ENCODE measurements around the gene TOPAZ1. TPM values are rescaled to one million over a fixed set of nuclear protein-coding genes. Genes with fewer than 3 reads are reported as not detected.

TOPAZ1 gene
- total RNA-seq, 1 experiment from 2014 or later = not detected

DNA sequence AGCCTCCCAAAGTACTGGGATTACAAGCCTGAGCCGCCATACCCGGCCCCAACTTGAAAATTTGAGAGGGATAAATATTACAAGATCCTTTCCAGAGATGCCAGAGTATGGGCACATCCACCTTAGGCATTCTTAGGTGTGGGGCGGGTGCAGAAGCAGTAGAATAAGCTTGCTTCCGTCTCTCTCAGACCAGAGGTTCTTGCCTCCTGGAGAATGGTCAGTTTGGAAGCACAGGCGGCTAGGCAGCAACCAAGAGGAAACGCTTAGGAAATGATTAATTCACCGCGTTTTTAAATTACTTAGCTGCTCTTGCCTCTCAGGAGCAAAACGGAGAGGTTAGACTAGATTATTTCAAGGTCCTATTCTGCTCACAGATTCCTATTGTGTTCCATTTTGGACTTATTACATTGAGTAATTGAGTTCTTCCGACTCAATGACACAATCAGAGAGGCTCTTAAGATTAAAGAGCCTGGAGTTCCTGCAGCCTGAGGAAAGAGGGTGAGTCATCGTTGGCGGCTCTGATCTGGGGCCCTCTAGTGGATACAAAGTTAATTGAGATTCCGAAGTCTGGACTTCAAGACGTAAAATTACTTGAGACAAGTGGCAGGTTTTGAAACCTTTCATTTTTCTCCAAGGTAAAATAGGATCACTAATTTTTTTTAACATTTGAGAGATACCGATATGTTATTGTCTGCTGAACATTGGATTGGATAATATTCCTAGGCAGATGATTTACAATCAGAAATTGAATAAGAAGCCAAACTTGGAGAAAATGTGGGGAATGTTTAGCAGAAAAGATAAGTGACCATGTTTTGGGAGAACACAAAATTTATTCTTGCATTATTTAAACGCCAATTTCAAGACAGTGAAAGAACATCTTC, 5.8 kb upstream of the TOPAZ1 start:
- DNase-seq = peak; percentile 71
- no peaks in the 10 kb centered on the region for H3K36me3 Mint-ChIP-seq (ENCODE audit: insufficient read depth in 1 of 3, low read depth in 3 of 3)
- H3K4me3 Mint-ChIP-seq = no peak overlapping the region
- H3K9me3 Mint-ChIP-seq = no peaks in the 10 kb centered on the region
- H3K9ac ChIP-seq (ENCODE audit: extremely low read depth, insufficient read length, low read length) = no peak overlapping the region
- no peak overlapping the region for H3K14ac ChIP-seq (ENCODE audit: insufficient read depth, low read length)
- 0 out of 2 replicates have a peak, but pooled peaks cover 3% of the 10 kb centered on the region for H3K27me3 Mint-ChIP-seq (ENCODE audit: low read depth)
- no peak overlapping the region for H4K5ac ChIP-seq (ENCODE audit: insufficient read length, low read depth, low read length)
- H3K79me1 ChIP-seq (ENCODE audit: insufficient read depth, low read depth, low read length, poor library complexity, severe bottlenecking) = no peaks in the 10 kb centered on the region
- H2AFZ ChIP-seq (ENCODE audit: low read length) = peak overlapping the region; percentile 94
- H3K4me2 ChIP-seq (ENCODE audit: insufficient read depth, insufficient read length, low read length) = no peak overlapping the region
- H3K27ac Mint-ChIP-seq = peak overlapping the region in 1 of 3 experiments; percentile 10; a peak in 1 of 7 replicates
- TF ChIP-seq, protein P1, sequence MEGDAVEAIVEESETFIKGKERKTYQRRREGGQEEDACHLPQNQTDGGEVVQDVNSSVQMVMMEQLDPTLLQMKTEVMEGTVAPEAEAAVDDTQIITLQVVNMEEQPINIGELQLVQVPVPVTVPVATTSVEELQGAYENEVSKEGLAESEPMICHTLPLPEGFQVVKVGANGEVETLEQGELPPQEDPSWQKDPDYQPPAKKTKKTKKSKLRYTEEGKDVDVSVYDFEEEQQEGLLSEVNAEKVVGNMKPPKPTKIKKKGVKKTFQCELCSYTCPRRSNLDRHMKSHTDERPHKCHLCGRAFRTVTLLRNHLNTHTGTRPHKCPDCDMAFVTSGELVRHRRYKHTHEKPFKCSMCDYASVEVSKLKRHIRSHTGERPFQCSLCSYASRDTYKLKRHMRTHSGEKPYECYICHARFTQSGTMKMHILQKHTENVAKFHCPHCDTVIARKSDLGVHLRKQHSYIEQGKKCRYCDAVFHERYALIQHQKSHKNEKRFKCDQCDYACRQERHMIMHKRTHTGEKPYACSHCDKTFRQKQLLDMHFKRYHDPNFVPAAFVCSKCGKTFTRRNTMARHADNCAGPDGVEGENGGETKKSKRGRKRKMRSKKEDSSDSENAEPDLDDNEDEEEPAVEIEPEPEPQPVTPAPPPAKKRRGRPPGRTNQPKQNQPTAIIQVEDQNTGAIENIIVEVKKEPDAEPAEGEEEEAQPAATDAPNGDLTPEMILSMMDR (conservative IDR thresholded peaks at IDR 0.05) = peak; percentile 88
- H3K18ac ChIP-seq (ENCODE audit: insufficient read length, low read depth, low read length) = no peak overlapping the region
- H3K27me3 ChIP-seq (ENCODE audit: insufficient read depth, low read length) = no peaks in the 10 kb centered on the region
- no peak overlapping the region for H2BK5ac ChIP-seq (ENCODE audit: insufficient read length, low read length)
- no peak overlapping the region for H3K27ac ChIP-seq (ENCODE audit: insufficient read length, low read depth, low read length)
- H3K4ac ChIP-seq (ENCODE audit: low read depth, low read length) = no peak overlapping the region
- no peak overlapping the region for H2BK12ac ChIP-seq (ENCODE audit: insufficient read length, low read depth, low read length)
- H3K23ac ChIP-seq (ENCODE audit: insufficient read length, low read depth, low read length) = no peak overlapping the region
- H3K9me3 ChIP-seq (ENCODE audit: control insufficient read depth, low read depth, low read length) = no peaks in the 10 kb centered on the region
- no peak overlapping the region for H3K56ac ChIP-seq (ENCODE audit: insufficient read length, low read depth, low read length)
- H2AK5ac ChIP-seq (ENCODE audit: insufficient read length, low read length) = no peak overlapping the region
- H3K4me1 Mint-ChIP-seq = peaks cover 8 to 12% of the 10 kb centered on the region in 2 experiments
- H2BK20ac ChIP-seq (ENCODE audit: low read depth, low read length, poor library complexity, severe bottlenecking) = no peak overlapping the region
- H2BK120ac ChIP-seq (ENCODE audit: low read depth, low read length, poor library complexity, severe bottlenecking) = no peak overlapping the region
- no peak overlapping the region for H4K91ac ChIP-seq (ENCODE audit: insufficient read length, low read depth, low read length)
- no peak overlapping the region for H2BK15ac ChIP-seq (ENCODE audit: low read depth, low read length)
- no CpG with 5 or more reads among the region's 16 CpGs for WGBS (ENCODE audit: extremely low coverage, insufficient read length, low lambda C conversion rate)
- H4K8ac ChIP-seq (replicated peaks; ENCODE audit: insufficient read length, low read depth, low read length) = no peak overlapping the region
- H3K23me2 ChIP-seq (ENCODE audit: insufficient read length, low read depth, low read length, poor library complexity, severe bottlenecking) = no peaks in the 10 kb centered on the region
- no peaks in the 10 kb centered on the region for H3K79me2 ChIP-seq (ENCODE audit: insufficient read depth, low read length)
- no peaks in the 10 kb centered on the region for H3K4me1 ChIP-seq (ENCODE audit: insufficient read depth, low read length)
- H3T11ph ChIP-seq (ENCODE audit: low read length) = no peak overlapping the region
- no peaks in the 10 kb centered on the region for H4K20me1 ChIP-seq (ENCODE audit: control insufficient read depth, insufficient read depth, insufficient read length)
